Stimulated activated CD4-positive, alpha-beta T cell treated with anti-CD3 and anti-CD28 coated beads, Interleukin-4, amount 100 ng/mL, for 24 hours (primary cell): ENCODE results near the gene MAP3K21.

Source experiments
- DNase-seq: peaks from one replicate; pipeline ENCODE4 v3.0.0-alpha.2; 2020

The MAP3K21 gene

DNA sequence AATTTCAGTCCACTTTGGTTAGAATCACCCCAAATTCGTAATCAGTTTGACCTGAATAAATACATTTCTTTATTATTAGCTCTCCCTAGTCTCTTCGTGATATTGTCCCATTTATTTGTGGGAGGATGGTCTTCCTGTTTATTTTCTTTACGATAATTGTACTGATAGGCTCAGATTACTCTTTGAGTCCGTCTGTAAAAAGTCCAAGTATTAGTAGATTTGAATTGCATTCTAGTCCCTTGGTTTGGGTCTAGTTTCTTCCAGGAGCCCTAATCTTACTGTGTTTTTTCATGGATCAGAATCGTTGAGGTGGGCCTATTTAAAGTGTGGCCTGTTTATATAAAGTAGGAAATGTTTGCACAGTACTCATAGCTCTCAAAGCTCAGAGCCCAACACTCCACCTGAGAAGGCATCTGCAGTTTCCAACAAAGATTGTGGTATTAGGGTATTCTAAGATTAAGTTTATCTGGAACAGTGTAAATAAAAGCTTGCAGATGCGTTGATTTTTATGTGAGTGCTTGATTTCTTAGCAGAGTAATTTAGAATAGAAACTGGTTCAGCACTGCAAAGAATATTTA lies 33.1 kb downstream of the MAP3K21 start:
- DNase-seq, result no peak

DNA sequence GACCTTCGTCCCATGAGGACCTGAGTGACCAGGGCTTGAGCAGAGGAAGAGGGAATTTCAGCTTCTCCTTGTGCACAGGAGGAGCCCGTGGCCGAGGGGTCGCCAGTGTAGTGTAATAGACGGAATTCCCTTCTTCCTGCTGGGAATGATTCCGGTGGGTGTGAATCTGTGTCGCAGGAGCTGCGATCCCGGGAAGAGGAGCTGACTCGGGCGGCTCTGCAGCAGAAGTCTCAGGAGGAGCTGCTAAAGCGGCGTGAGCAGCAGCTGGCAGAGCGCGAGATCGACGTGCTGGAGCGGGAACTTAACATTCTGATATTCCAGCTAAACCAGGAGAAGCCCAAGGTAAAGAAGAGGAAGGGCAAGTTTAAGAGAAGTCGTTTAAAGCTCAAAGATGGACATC lies 34.4 kb downstream of the MAP3K21 start:
- no peak for DNase-seq

DNA sequence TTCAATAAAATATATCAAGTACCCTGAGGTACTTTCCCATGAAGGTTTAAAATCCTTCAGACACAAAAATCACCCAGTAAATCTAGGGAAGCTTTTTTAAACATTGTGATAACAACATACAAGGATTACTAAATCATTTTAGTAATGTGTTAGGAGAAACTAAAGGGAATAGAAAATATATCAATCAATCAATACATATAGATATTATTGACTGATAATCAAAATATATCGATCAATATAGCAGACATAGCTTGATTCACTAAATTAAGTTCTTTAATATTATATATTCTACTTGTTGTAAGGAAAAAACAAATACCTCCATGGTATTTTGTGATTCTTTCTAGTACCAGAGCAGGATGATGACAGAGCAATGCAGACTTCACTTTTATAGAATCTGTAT lies 35.2 kb downstream of the MAP3K21 start:
- no peak for DNase-seq

DNA sequence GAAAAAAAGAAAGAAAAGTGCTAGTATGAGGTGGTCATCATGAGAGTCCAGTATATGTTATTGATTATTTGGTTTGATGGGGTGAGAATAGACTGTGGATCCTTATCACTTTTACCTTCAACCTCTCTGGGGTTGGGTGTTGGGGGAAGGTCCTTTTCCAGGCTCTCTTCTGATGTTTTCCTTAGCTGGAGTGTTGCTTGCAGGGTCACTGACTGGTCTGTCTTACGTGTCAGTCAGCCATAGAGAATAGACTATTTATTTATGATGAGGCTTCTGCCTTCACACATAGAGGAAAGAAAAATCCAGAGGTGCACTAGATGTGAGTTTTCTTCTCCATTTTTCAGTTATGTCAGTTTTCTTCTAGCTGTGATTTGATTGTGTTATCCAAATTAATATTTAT lies 36.5 kb downstream of the MAP3K21 start:
- no peak for DNase-seq

DNA sequence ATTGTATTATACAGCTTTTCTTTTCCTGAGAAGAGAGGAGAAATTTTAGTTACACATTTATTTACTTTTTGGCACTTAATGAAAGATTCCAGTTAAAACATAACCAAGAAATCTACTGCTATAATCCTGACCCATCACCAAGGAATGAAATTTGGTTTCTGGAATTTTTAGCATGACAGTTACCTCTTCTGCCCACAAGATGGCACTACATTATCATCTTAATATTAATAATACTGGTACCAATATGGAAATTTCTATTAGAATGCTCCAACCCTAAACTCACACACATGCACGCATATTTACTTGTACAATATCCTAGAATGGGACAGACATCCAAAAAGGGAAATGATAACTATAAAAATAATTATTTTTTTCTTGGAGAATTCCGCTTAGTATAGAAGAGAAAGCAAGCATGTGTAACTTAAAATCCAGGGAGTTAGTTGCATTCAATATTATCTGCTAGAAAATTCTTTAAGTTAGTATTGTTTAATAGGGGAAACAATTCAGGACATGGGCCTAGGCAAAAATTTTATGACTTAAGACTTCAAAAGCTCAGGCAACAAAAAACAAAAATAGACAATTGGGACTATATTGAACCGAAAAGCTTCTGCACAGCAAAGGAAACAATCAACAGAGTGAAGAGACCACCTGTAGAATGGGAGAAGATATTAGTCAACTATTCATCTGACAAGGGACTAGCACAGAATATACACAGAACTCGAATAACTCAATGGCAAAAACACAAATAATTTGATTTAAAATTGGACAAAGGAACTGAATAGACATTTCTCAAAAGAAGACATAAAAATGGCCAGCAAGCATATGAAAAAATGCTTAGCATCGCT lies 37.4 kb downstream of the MAP3K21 start:
- DNase-seq, result no peak

DNA sequence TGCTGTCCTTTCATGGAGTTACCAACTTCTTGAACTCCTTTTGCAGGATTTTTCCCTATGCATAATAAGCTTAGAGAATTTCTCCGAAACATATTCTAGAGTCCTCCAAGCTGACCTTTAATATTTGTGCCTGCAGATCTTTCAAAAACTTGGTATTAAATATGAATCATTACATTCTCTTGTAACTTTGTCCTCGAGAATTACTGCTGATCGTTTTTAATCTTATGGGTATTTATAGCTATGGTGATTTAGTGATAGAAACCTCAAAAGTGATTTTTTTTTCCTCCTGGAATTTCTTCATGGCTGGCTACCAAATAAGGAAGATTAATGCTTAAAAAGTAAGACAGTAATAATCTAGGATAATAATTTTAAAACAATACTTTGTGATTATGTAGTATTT lies 39.1 kb downstream of the MAP3K21 start:
- DNase-seq, result no peak

DNA sequence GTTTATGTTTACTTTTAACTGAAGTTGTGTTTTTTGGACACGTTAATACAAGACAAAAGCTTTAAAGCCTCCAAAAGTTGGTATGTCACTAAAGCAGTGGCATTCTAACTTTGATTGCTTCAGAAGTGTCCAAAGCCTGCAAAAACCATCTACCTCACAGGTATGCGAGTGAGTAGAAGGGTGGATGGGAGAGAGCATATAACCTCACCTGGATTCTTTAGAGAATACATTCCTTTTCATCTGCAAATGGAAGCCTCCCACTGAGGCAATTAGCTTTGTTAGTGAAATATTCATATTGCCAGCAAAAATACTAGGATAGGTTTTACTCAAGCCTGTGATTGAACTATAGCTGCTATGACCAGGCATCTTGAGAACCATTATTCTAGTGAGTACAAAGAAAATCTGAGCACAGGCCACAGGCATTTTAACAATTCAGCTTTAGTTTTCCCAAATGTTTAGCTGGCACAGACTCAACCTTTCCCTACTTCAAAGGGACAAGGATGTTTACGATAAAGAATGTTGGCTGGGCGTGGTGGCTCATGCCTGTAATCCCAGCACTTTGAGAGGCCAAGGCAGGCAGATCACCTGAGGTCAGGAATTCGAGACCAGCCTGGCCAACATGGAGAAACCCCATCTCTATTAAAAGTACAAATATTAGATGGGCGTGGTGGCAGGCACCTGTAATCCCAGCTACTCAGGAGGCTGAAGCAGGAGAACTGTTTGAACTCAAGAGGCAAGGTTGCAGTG lies 39.7 kb downstream of the MAP3K21 start:
- no peak for DNase-seq

DNA sequence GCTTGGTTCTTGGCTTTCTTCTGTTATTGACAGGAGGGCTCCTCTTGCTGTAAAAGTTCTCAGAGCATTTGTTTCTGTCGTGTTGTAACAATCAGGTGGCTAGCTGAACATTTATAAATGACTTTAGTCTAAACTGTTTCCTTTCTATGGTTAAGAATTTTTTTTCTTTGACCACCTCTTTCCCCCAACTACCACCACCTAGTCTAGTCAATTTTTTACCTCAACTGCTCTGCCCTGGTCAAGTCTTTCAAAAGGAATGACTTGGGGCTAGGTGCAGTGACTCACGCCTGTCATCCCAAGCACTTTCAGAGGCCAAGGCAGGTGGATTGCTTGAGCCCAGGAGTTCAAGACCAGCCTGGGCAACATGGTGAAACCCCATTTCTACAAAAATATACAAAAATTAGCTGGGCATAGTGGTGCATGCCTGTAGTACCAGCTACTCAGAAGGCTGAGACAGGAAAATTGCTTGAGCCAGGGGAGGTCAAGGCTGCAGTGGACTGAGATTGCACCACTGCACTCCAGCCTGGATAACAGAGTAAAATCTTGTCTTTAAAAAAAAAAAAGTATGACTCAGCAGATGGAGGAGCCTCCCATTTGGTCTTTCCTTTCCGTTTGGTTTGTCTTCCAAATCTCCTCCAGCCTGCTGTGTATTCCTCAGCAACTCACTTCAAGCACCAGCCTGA lies 40.7 kb downstream of the MAP3K21 start:
- no peak for DNase-seq

DNA sequence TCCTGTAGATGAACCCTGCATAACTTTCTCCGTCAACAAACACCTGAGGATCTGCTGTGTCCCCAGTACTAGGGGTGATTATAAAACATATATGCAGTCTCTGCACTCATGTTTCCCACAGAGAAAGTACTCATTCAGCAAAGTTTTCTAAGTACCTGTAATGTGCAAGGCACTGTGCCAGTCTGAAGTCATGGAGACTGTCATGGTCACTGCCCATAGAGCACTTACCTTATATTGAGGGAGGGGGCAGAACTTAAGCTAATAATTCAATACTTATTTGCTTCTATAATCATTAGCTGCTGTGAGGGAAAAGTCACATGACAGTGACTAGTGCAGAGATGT lies 41.2 kb downstream of the MAP3K21 start:
- no peak for DNase-seq

DNA sequence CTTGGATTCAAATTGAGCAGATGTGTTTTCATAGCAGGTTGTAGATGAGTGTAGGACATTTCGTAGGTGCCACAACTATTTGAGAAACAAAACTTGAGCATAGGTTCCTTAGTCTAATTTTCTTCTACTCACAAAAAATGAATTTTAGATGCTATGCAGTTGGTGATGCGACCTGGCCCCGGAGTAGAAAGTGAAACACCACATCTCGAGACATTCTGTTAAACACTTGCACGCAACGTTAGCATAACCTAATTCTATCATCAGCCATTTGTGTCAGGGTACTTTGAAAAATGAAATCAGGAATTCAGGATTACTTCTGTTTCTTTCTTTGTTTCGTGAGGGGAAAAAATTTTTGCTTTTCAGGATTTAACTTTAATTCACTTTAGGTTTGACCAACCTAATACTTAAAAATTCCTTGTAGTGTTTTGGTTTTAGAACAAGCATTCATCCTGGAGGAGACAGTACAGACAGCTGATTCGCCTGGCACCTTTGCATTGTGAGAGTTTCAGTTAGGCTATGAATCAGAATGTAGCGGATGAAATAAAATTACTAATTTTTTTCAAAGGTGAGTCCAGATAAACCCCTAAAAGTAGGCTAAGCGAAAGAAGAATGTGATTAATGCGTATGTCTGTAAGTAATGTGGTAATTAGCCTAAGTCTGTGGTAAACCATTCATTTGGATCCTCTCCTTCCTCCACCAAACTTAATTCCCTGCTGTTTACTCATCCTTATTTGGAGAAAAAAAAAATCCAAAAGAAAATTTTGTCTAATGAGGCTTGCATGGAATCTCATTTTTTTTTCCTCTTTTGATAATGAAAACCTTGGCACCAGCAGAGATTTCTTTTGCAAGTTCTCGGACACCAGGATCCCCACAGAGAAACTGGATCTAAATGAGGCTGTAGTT lies 44.9 kb downstream of the MAP3K21 start:
- no peak for DNase-seq

DNA sequence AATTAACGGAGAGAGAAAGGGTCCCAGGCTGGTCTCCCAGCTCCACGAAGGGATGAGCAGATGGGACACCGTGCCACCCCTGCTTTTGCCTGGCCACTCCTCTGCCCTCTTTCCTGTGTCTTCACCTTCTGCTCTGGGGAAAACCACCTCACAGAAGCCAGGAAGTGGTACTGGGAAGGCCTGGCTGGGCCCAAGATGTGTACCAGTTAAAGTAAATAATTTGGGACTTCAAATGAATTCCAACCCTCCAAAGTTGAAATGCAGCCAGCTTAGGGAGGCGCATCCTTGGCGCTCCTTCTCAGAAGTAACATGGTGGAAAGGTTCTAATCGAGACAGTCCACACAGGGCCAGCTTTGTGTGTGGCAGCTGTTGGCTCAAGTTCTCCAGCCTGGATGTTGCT lies 45.7 kb downstream of the MAP3K21 start:
- no peak for DNase-seq

DNA sequence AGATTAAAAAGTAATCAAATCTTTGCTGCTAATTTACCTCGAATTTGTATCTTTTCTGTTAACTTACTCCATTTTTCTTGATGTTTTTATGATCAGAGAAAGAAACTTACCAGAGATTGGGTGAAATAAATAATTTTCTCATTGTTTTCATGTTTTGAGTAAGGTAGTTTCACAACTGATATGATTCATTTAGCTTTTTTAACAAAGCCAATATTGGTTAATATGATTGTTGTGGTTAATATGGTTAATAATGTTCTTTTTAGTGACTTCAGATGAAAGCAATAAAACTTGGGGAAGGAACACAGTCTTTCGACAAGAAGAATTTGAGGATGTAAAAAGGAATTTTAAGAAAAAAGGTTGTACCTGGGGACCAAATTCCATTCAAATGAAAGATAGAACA lies 48.1 kb downstream of the MAP3K21 start:
- DNase-seq, result no peak

DNA sequence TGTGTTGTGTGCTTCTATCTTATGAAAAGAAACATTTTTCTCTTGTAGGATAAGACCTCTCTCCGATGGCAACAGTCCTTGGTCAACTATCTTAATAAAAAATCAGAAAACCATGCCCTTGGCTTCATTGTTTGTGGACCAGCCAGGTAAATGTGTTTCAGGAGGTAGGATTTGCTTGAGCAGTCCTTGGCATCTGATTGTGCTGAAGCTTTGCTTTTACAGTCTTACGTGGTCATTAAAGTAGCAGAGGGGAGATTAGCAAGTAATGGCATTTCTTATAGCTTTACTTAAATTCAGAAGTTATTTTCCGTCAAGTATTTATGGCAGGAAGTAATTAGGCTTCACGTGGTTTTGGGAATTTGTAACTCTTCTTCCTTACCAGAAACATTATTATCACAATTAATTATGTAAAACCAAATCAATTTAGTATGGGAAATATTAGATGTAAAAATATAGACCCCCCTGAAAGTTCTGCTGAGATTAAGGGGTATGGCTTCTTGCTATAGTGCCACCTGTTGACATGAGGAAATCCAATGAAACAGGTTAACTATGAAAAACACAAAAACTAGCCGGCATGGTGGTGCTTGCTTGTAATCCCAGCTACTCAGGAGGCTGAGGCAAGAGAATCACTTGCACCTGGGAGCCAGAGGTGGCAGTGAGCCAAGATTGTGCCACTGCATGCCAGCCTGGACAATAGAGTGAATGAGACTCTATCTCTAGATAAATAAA lies 49.0 kb downstream of the MAP3K21 start:
- DNase-seq, result no peak

DNA sequence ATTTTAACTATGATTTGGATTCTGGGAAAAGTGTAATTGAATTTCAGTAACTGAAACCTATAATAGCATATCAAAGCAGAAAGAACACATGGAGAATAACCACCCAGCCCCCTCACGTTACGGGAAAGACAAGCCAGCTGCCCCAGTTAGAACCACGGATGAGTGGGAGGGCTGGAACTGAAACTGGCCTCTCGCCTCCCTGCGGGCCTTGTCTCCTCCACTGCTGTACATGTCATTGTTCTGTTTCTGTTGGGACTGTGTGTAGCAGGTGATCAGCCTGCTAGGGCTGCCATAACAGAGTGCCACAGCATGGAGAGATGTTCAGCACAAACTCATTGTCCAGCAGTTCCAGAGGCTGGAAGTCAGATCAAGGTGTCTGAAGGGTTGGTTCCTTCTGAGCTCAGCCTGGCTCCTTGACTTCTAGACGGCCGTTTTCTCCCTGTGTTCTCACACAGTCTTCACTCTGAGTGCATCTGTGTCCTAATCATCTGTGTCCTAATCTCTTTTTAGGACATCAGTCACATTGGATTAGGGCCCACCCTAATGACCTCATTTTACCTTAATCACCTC lies 52.4 kb downstream of the MAP3K21 start:
- DNase-seq, result no peak

DNA sequence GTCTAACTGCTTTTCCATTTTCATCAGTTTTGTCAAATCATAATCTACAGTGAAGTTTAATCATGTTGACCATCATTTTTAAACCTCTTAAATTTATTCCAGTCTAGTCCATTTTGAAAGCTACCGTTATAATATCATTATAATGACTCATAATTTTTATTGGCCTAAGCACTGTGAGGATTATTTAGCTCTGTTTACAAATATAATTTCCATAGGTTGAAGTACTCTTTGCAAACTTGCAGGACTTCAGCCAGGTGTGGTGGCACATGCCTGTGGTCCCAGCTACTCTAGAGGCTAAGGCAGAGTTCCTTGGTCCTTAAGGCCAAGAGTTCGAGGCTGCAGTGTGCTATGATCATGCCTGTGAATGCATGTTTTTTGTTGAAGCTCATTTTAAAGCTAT lies 54.3 kb downstream of the MAP3K21 start:
- DNase-seq, result no peak

DNA sequence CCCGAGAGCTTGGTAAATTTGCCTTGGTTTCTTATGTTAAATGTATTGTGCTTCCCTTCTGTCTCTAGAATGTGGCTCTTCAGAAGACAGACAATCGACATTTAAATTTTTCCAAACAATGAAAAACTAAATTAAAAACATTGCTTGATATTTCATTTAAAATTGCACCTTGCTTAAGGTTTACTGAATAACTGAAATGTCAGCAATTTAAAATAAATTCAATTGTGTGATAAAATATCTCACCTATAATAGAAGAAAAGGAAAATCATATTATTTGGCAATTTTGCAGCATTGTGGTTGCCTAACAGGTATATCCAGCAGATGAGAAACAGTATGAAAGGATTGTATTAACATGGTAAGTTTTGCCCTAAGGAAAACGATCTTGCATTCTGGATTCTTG lies 56.5 kb downstream of the MAP3K21 start:
- DNase-seq, result no peak

DNA sequence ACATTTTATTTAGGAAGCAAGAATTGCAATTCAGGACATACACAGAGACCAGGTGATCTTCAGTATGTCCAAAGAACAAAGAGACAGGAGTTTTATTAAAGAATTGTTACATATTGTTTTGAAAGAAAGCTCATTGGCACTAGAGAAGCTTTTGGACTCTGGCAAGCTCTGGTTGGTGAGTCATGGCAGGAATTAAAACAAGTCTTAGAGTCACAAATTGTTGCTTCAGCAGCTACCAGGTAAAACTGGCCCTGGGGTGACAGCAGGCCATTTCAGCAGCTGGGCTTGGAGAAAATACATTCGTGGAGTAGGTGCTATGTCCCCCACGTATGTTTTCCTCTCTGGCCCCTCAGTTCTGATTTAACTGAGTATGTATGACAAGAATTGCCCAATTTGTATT lies 58.8 kb downstream of the MAP3K21 start:
- DNase-seq, result no peak

DNA sequence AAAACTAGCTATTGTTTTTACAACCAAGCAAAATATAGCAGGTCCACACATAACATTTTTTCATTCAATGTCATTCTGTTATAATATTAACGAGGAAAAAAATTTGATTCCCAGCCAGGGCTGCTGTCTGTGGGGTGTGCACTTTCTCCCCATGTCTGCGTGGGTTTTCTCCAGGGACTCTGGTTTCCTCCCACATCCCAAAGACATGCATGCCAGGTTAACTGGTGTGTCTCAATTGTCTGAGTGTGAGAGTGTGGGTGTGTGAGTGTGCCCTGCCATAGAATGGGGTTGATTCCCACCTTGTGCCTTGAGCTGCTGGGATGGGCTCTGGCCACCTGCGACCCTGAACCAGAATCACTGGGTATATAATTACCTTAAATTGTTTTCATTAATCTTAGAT lies 60.1 kb downstream of the MAP3K21 start:
- DNase-seq, result no peak

DNA sequence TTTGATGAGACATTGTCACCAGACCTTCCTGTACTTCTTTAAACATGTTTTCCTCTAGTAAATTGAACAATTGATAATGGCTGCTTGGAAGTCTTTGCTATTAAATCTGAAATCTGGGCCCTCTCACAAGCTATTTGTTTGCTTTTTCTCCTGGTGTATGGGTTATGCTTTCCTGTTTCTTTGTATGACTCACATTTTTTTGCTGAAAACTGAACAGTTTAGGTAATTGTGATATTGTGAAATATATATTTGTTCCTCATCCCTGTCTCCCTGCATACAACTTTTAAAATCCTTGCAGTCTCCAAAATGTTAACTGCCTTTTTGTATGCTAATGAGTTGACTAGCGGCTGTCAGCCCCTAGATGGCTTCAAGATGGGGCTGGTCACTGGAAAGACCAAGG lies 61.6 kb downstream of the MAP3K21 start:
- no peak for DNase-seq

DNA sequence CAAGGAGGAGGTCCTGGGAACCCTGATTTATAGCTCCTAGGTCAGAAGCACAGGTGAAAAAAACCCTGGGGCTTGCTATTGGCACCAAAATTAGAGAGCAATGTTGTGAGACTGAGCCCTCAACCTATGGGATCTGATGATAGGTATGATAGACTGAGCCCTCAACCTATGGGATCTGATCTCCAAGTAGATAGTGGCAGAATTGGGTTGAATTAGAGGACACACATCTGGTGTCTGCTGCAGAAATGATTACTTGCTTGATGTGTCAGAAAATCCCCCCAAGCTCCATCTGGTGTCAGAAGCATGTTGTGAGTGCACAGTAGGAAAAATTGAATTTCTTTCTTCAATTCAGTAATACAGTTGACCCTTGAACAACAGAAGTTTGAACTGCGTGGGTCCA lies 62.4 kb downstream of the MAP3K21 start:
- no peak for DNase-seq
